GM21390 (cell line): ENCODE data around the gene LRRTM4.
A peak's percentile ranks its signal among the peaks of the same experiment; 100 is the strongest.
"Not testable (repeated sequence)": the region's sequence is repeated elsewhere in the genome, so short reads cannot be mapped to it uniquely, and the experiment has no call there.

Experiments
- ATAC-seq: cut with Tn5 transposase; IDR thresholded peaks from one replicate; pipeline ENCODE4 v1.9.1; 2021; ENCODE audit not compliant: unreplicated experiment

The LRRTM4 gene

DNA sequence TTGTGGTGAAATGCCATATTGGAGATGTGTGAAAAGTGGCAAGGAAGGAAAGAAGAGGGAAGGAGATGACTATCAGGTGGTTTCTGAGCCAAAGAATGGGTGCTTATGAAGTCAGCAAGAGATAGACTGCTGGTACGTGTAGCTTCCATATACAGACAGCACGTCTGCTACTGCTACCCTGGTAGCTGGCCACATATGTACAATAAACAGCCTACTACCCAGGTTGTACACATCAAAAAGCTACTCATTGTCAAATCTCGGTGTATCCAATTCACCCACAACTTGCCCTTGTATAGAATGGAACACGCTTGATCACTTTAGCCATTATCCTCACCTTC is 761.8 kb downstream of the LRRTM4 start:
- no peak for ATAC-seq

DNA sequence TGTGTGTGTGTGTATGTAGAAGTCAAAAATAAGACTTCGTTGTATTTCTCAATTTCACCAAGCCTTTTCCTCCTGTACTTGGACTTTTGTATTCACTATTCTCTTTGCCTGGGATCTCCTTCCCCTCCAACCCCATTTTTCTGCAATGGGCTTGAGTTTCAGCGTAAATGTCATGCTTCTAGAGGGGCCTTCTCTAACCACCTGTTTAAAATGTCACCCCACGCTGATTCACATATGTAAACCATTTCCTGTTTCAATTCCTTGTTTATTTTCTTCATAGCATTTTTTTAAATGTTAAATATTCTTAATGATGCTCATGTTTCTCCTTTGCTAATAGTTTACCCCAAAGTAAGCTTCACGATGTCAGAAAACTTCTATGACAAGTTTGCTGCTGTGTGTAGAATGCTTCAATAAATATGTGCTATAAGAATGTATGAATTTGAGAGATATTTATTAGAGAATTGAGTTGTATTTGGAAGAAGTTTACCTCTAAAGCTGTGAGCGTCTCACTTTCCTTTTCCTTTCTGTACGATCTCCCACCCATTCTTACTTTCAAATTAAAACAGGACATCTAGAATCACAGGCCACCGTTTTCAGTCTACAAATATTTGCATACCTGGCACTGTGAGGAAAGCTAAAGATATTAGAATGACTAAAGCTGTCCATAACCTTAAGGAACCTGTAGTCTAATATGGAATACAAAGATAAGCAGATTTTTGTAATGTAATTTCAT is 762.4 kb downstream of the LRRTM4 start:
- peak; percentile 61 for ATAC-seq

DNA sequence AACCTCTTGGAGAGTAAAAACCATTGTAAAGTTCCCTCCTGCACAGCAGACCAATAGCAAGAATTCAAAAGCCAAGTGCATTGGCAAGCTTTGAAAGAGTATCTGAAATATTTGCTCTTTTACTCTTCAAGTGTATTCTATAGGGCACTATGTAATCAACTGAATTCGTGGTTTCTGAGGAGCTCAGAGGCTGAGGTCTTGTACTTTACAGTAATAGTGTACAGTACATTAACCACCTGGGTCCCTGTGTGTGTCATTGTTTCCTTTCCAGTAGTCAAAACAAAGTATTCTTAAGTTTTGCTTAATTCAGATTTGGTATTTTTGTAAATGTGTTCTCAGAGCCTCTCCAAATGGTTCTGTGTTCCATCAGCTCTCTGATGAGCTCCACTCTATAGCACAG is 769.7 kb downstream of the LRRTM4 start:
- no peak for ATAC-seq

DNA sequence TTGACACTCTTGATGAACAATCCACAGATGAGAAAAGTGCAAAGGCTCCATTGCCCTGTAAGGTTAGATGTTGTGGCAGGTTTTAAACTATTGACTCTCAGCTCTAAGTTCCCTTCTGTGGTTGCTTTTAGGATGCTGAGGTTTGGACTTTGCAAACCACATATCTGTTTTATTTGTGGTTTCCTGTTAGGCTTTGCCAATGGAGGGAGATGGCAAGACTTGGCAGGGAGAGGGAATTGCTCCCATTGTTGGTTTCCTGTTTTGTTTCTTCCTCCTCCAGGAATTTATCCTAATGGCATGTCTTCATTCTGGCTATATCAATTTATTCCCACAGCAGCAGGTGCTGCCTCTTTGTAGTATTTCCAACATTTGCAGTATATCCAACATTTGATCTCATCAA is 772.3 kb downstream of the LRRTM4 start:
- ATAC-seq: no peak

DNA sequence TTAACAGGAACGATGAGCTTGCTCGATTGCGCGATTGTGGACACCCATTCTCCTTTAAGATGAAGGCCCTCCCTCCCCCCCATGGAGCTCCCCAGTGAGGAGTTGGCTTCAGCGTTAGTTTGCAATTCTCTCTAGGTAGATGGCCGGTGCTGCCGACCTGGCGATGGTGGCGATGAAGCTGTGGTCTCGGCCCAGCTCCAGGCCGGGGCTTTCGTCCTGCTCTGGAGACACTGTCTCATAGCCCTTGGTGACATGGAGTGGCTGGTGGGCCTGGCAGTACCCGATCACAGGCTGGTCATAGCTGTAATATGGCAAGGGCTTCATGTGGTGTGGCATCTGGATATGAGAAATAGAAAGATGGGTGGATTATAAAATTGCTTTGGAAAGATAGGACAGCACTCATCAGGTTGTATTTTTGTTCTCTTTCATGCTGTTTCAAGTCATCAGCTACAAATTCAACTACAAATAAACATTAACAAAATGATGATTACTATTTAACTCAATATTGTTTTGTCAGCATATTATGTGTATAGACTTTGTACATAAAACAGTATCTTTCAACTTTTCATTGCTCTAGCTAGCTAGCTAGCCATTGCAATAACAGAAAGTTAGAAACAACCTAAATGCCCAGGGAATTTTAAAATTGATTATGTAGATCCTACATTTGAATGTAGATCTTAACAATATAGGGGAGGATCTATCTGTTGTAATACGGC is 773.4 kb downstream of the LRRTM4 start:
- no peak for ATAC-seq

DNA sequence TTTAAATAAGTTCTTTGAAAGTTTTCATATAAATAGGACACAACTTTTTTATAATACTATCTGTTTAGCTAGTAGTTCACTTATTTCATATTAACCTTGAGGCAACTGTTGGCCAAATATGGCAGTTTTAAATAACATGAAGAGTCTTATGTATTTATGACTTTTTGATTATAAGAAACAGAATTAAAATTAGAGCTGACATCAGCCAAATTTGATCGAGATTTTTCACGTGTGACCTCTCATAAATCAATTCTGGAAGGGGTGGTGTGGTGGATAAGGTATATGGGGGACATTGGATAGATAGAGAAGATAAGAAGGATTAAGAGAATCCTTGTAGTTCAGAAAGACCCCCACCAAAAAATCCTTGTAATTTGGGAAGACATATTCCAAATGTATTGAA is 776.6 kb downstream of the LRRTM4 start:
- ATAC-seq: no peak

DNA sequence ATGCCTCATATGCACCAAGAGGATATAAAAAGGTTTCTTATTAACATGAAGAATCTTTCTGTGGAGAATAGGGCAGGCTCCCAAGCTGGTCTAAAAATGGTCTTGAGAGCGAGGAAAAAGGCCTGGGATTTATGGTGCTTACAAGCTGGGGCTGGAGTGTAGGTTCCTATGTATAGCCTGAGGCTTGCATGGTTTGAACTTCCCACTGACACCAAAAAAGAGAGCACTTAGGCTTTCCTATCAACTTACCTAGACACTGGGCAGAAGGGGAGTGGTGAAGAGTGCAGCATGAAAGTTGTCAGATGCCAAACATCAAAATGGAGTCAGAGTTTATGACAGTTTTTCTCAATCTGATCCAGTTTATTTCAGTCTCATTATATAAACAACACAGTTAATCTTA is 784.6 kb downstream of the LRRTM4 start:
- no peak for ATAC-seq

DNA sequence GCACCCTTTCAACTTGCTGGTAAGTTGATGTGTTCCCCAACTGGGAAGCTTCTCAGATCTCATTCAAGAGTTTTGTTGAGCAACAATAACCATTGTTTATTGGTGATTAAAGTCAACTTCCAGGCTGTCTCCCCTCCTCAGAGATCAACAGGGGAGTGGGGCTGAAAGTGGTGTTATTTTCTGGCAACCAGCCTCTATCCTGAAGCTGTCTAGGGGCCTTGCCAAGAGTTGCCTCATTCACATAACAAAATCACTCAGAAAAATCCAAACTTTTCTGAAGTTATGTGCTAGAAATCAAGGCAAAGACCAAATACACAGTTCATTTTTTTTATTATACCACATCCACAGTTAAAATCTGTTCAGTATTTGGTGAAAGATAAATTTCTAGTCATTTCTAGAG is 788.4 kb downstream of the LRRTM4 start:
- no peak for ATAC-seq

DNA sequence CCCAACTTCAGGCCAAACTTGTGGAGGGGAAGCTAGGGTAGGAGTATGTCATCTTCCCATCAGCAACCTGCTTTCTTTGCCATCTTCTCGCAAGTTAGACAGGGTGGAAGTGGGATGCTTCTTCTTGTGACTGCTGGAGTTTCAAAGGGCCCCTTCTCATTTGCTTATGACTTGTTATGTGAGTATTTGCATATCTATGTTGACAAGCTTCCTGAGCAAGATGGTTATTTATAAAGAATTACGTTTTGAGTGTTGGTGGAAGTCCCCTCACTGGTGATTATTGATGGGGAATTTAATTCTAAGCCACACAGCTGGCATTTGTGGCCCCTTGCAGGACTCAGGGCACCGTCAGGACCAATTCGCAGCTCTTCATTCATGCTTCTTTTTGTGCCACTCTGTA is 791.0 kb downstream of the LRRTM4 start:
- no peak for ATAC-seq

DNA sequence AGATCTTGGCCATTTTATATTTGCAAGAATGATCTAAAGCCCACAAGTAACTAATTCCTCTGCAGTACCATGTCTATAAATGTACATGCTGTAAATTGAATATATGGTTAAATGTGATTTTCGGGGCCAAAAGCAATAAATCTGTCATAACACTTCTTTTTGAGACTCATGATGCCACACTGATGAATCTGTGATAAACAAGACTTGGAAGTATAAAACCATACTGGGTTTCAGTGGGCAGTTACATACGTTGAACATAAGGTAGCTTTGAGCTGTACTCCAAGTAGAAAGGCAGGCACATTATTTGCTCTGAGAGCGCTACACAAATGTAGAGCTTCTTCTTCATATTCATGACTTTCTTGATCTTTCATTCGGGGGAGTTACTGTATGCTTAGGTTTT is 792.2 kb downstream of the LRRTM4 start:
- no peak for ATAC-seq

DNA sequence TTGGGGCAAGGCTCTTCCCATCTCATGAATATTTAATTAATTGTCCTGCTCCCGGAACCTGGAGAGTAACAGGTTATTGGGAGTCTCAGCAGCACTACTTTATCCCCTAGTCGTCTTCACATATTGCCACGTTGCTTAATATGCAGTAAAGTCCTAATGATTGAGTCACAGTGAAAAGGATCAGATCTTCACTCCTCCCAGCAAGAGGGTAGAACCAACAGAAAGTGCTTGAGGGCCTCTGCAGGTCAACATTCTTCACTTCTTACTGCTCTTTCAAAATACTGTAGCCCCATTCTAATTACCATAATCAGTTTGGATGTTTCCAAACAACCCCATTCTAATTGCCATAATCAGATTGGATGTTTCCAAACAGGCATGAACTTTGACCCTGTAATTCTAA is 801.0 kb downstream of the LRRTM4 start:
- no peak for ATAC-seq

DNA sequence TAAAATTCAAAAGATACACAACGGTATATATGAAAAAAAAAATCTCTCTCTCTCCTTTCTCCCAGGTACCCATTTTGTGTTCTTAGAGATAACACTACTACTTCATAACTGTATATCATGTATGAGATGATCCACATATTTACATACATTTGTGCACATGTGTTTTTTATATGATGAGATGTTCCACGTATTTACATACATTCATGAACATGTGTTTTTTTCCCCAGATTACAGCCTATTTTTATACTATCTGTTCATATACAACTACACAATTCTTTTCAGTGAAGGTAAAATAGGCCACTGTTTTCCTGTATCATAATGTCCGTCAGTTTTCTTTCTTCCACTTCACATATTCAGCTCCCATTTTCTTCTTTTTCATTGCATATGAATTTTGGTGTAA is 808.9 kb downstream of the LRRTM4 start:
- ATAC-seq: no peak

DNA sequence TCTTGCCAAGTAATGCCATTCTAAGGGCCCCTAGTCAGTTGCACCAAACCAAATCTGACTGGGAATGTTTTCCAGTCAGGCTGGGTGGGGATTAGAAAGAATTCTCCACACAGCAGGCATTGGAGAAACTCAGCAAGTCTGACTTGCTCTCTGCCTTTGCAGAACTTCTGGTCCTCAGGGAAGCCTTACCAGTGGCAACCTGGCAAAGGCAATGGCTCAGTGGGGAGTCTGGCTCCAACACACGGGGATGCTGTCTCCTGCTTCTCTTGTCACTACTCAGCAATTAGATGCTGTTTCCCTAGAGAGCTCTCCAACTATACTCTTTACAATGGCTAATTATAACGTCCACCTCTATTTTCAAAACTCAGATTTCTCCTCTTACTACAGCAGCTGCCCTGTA is 810.7 kb downstream of the LRRTM4 start:
- ATAC-seq: no peak

DNA sequence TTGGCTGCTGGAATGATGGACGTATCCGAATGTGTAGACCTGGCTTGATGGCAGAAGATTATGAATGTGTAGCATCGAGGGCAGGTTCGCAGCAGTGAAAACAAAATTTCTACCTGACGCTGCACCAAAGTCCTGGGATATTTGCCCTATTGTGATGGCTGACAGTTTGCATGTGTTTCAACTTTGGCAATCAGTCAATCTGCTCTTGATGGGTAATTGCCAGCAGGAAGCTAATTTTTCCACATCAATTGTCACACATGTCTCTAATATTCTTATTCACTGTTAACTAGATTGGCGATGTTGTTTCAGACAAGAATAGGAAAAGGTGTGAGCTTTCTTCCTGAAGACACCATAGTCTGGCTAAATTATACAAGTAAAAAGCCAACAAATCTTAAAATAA is 821.3 kb downstream of the LRRTM4 start:
- ATAC-seq: no peak

DNA sequence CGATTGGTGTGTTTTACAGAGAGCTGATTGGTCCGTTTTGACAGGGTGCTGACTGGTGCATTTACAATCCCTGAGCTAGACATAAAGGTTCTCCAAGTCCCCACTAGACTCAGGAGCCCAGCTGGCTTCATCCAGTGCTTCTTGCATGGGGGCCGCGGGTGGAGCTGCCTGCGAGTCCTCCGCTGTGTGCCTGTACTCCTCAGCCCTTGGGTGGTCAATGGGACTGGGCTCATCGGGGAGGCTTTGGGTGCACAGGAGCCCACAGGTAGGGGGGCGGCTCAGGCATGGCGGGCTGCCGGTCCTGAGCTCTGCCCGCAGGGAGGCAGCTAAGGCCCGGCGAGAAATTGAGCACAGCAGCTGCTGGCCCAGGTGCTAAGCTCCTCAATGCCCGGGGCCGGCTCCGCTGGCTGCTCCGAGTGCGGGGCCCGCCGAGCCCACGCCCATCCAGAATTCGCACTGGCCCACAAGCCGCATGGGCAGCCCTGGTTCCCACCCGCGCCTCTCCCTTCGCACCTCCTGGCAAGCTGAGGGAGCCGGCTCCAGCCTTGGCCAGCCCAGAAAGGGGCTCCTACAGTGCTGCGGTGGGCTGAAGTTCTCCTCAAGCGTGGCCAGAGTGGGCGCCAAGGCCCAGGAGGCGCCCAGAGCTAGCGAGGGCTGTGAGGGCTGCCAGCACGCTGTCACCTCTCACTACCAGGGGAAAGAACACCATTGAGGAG is 824.0 kb downstream of the LRRTM4 start:
- not testable (repeated sequence) for ATAC-seq
